HG03095 (cell line): ENCODE measurements around the gene ZNF366.

Source experiments
- ATAC-seq: cut with Tn5 transposase; IDR thresholded peaks from one replicate; pipeline ENCODE4 v1.9.1; 2021; ENCODE audit warnings: moderate library complexity; ENCODE audit not compliant: unreplicated experiment

The ZNF366 gene

GRCh38 chr5:72519111-72519510, 11.9 kb upstream of the ZNF366 start:
- ATAC-seq = no peak

GRCh38 chr5:72518001-72518683, 10.9 kb upstream of the ZNF366 start:
- no peak for ATAC-seq

- ATAC-seq = no peak
These were observed 9.7 kb upstream of the ZNF366 start for GRCh38 chr5:72516916-72517315.

- no peak for ATAC-seq
These were observed 8.0 kb upstream of the ZNF366 start for GRCh38 chr5:72515211-72515610.

- ATAC-seq = no peak
These were observed 5.3 kb upstream of the ZNF366 start for GRCh38 chr5:72512593-72512860.

GRCh38 chr5:72511774-72512592, 4.8 kb upstream of the ZNF366 start:
- ATAC-seq = no peak

GRCh38 chr5:72511366-72511765, 4.2 kb upstream of the ZNF366 start:
- ATAC-seq = no peak

- ATAC-seq = no peak
These were observed 3.5 kb upstream of the ZNF366 start for GRCh38 chr5:72510610-72511181.

GRCh38 chr5:72509401-72509800, 2.2 kb upstream of the ZNF366 start:
- no peak for ATAC-seq

- ATAC-seq = peak; percentile 91
These were observed 1.3 kb upstream of the ZNF366 start for GRCh38 chr5:72508241-72509170.

- ATAC-seq = no peak
These were observed 663 bp upstream of the ZNF366 start for GRCh38 chr5:72507907-72508238.

GRCh38 chr5:72506158-72506549, 1.1 kb downstream of the ZNF366 start:
- no peak for ATAC-seq

- ATAC-seq = no peak
These were observed 1.6 kb downstream of the ZNF366 start for GRCh38 chr5:72505539-72506157.

GRCh38 chr5:72505016-72505415, 2.2 kb downstream of the ZNF366 start:
- no peak for ATAC-seq

- no peak for ATAC-seq
These were observed 3.2 kb downstream of the ZNF366 start for GRCh38 chr5:72503888-72504491.

- ATAC-seq = no peak
These were observed 5.7 kb downstream of the ZNF366 start for GRCh38 chr5:72501488-72501887.

- ATAC-seq = no peak
These were observed 7.5 kb downstream of the ZNF366 start for GRCh38 chr5:72499730-72500129.

- no peak for ATAC-seq
These were observed 8.1 kb downstream of the ZNF366 start for GRCh38 chr5:72499090-72499489.

- no peak for ATAC-seq
These were observed 8.9 kb downstream of the ZNF366 start for GRCh38 chr5:72498284-72498683.

- ATAC-seq = no peak
These were observed 9.4 kb downstream of the ZNF366 start for GRCh38 chr5:72497823-72498222.

- no peak for ATAC-seq
These were observed 11.8 kb downstream of the ZNF366 start for GRCh38 chr5:72495410-72495809.
